ENCODE results near the gene CDX1. TPM values are rescaled to one million over a fixed set of nuclear protein-coding genes. Genes with fewer than 3 reads are reported as not detected.

The CDX1 gene
- total RNA-seq, 1 donor from 2014 or later: 1.0 TPM

DNA sequence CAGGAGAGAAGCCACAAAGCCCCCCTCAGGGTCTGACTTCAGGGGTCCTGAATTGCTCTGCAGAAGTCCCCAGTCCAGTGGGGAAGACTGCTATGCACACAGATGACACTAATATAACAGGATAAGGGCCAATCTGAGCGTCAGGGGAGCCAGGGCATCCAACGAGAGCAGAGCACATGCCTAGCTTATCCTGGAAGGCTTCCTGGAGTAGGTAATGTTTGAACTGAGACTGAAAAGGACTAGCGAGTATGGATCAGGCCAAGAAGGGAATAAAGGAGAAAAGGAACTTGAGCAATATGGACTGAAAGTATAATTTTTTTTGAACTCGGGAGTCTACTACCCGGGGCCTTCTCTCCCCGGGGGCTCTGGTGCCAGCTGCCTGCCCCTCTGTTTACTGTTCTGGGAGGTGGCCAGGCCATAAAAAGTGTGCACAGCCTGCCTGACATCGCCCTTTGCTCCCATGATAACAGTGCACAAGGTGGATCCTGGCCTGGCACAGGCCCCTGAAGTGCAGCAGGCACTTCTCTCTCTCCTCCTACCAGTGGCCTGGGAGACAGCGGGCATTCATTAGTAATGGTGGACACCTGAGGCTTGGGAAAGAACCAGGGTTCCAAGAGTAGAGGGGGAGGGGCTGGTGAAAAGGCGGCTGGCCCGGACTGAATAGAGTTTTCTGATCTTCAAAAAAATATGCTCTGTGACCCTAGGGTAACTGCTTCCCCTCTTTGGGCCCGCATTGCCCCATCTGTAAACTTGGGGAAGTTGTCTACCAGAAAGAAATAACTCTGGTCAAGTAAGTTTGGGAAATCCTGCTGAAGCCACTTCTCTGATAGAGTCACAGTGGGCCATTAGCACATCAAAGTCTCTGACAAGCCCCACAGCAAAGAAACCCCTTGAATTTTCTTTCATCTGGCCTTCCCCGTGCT lies 18.7 kb downstream of the CDX1 start:
- H3K27me3 Mint-ChIP-seq (ENCODE audit: unreplicated experiment): peaks cover 18% of the 10 kb centered on the region
- TF ChIP-seq, protein P1, sequence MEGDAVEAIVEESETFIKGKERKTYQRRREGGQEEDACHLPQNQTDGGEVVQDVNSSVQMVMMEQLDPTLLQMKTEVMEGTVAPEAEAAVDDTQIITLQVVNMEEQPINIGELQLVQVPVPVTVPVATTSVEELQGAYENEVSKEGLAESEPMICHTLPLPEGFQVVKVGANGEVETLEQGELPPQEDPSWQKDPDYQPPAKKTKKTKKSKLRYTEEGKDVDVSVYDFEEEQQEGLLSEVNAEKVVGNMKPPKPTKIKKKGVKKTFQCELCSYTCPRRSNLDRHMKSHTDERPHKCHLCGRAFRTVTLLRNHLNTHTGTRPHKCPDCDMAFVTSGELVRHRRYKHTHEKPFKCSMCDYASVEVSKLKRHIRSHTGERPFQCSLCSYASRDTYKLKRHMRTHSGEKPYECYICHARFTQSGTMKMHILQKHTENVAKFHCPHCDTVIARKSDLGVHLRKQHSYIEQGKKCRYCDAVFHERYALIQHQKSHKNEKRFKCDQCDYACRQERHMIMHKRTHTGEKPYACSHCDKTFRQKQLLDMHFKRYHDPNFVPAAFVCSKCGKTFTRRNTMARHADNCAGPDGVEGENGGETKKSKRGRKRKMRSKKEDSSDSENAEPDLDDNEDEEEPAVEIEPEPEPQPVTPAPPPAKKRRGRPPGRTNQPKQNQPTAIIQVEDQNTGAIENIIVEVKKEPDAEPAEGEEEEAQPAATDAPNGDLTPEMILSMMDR (IDR thresholded peaks at IDR 0.05): no peak
- H3K4me3 Mint-ChIP-seq (ENCODE audit: unreplicated experiment): no peak overlapping the region
- no peak for DNase-seq (ENCODE audit: extremely low spot score, unreplicated experiment)
- no peak overlapping the region for H3K27ac Mint-ChIP-seq (ENCODE audit: unreplicated experiment)
- H3K9me3 Mint-ChIP-seq (ENCODE audit: unreplicated experiment): no peaks in the 10 kb centered on the region
- H3K36me3 Mint-ChIP-seq (ENCODE audit: unreplicated experiment): no peaks in the 10 kb centered on the region
- peaks cover 5% of the 10 kb centered on the region for H3K4me1 Mint-ChIP-seq (ENCODE audit: unreplicated experiment)

DNA sequence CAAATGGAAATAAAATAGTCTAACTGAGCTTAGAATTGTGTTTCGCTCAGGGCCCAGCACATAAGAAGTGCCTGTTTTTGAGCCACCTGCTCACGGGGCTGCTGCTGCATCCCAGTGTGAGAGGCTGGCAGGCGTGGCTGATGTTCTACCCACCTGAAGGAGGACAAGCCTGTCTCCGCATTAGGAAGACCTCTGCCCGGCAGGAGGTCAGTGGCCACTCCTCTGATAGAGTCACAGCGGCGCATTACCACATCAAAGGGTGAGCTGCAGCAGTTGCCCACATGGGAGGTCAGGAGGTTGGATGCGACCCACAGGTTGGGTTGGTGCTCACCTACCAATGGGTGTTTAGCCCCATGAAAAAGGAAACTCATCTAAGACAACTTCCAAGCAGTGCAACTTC lies 19.6 kb downstream of the CDX1 start:
- peaks cover 2% of the 10 kb centered on the region for H3K4me1 Mint-ChIP-seq (ENCODE audit: unreplicated experiment)
- H3K27ac Mint-ChIP-seq (ENCODE audit: unreplicated experiment): no peak overlapping the region
- H3K9me3 Mint-ChIP-seq (ENCODE audit: unreplicated experiment): no peaks in the 10 kb centered on the region
- DNase-seq (ENCODE audit: extremely low spot score, unreplicated experiment): no peak
- no peak overlapping the region for H3K4me3 Mint-ChIP-seq (ENCODE audit: unreplicated experiment)
- no peaks in the 10 kb centered on the region for H3K36me3 Mint-ChIP-seq (ENCODE audit: unreplicated experiment)
- TF ChIP-seq, protein P1 (IDR thresholded peaks at IDR 0.05): no peak
- peaks cover 24% of the 10 kb centered on the region for H3K27me3 Mint-ChIP-seq (ENCODE audit: unreplicated experiment)

DNA sequence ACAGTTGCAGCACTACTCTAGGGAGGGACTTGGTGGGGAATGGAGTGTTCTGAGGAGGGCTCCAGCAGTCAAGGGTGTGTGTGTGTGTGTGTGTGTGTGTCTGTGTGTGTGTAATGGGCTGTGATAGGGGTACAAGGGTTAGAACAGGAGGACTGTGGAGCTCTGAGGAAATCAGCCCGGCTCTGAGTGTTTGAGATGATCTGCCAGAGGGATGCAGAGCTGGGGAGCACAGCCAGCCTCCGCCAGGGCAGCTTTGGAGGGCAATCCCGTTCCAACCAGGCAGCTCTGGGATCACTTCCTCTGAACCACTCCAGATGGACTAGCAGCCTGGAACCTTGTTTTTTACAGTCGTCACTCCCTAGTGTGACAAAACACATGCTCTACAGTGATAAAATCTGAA lies 20.3 kb downstream of the CDX1 start:
- Mint-ChIP-seq H3K4me1 (ENCODE audit: unreplicated experiment) (no peaks in the 10 kb centered on the region), H3K27me3 (ENCODE audit: unreplicated experiment) (peaks cover 30% of the 10 kb centered on the region), H3K9me3 (ENCODE audit: unreplicated experiment) (no peaks in the 10 kb centered on the region), H3K36me3 (ENCODE audit: unreplicated experiment) (no peaks in the 10 kb centered on the region), H3K27ac (ENCODE audit: unreplicated experiment) (no peak overlapping the region), H3K4me3 (ENCODE audit: unreplicated experiment) (no peak overlapping the region)
- no peak for DNase-seq (ENCODE audit: extremely low spot score, unreplicated experiment)
- TF ChIP-seq, protein P1 (IDR thresholded peaks at IDR 0.05): no peak

DNA sequence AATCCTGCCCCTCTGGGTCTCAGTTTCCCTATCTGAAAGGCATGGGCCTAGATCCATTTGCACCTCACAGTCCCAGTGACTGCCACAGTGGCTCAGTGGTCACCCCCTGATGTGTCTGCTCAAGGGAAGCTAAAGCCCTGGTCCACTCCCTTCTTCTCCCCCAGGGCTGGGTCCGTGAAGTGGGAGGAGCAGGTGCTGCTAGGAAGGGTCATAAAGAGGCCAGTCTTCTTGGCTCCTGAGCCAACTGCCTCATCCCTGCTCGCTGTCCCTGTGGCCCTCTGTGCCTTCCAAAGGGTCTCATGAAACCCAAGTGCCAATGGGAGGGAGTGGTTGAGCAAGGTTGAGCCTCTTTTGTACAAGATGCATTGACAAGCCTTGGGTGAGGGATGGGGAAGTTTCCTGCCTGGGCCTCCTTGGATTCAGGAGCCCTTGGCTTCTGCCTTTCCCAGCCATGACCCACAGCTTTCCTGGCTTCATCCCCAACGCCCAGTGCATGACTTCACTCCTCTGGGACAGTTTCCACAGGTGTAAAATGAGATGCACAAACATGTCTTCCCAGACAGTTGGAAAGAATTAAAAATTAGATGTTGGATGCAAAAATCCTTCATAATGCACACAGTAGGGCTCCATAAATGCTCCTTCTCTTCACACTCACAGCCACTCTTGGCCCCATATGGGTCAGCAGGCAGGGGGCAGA lies 21.7 kb downstream of the CDX1 start:
- no peak overlapping the region for H3K27ac Mint-ChIP-seq (ENCODE audit: unreplicated experiment)
- peaks cover 38% of the 10 kb centered on the region for H3K27me3 Mint-ChIP-seq (ENCODE audit: unreplicated experiment)
- DNase-seq (ENCODE audit: extremely low spot score, unreplicated experiment): no peak

More for the DNA sequence above, 21.7 kb downstream of the CDX1 start:
- no peaks in the 10 kb centered on the region for H3K9me3 Mint-ChIP-seq (ENCODE audit: unreplicated experiment)
- H3K4me3 Mint-ChIP-seq (ENCODE audit: unreplicated experiment): no peak overlapping the region
- TF ChIP-seq, protein P1 (IDR thresholded peaks at IDR 0.05): no peak
- no peaks in the 10 kb centered on the region for H3K4me1 Mint-ChIP-seq (ENCODE audit: unreplicated experiment)
- no peaks in the 10 kb centered on the region for H3K36me3 Mint-ChIP-seq (ENCODE audit: unreplicated experiment)

Data from osteocyte (in vitro differentiated cells).